Measurements from ENCODE around the gene RGS3. TPM values are rescaled to one million over a fixed set of nuclear protein-coding genes. Genes with fewer than 3 reads are reported as not detected.

Gene RGS3
- total and polyA plus RNA-seq, 2 of the 13 experiments (the other 11 are each of a cell fraction or from before 2014, with no cell fraction given): 17.1 to 28.8 TPM

DNA sequence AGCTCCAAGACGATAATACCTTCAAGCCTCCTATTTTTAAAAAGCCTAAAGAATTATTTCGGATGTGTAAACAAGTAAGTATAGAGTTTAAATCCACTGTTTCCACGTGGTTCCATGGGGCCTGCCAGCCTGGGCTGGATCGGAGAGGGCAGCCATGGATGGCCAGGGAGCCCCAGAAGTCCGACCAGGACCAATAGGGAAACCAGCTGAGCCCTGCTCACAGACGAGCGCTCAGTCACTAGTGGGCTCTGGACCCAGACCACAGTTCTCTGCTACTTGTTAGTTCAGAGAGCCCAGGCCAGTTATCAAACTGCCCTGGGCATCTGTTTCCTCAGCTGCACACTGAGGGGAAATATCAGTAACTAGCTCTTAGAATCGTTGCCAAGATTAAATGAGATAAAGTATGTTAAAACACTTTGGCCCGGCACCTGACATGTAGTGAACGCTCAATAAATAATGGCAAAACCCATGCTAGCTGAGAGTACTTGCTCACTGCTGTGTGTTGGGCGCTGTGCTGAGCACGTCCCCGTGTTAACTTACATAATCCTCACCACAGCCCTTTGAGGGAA is 124.8 kb downstream of the RGS3 start:
- POLR2A ChIA-PET: no interaction called here
- Histone ChIP-seq H3K27ac (ENCODE audit: extremely low read length, insufficient read depth, low read length) (no peak overlapping the region), H4K20me1 (ENCODE audit: insufficient read depth, low read length) (no peaks in the 10 kb centered on the region), H3K4me2 (ENCODE audit: low read depth, low read length) (no peak overlapping the region), H3K9ac (ENCODE audit: insufficient read depth, low read depth, low read length) (no peak overlapping the region), H3K36me3 (replicated peaks in 1 of 2; ENCODE audit: control insufficient read depth in 1 of 2, insufficient read depth in 2 of 2, low read length in 2 of 2) (peaks cover 10 to 28% of the 10 kb centered on the region in 2 experiments; a peak in 4 of 5 replicates), H2AFZ (ENCODE audit: low read length) (no peak overlapping the region), H3K4me3 (replicated peaks in 1 of 3; ENCODE audit: insufficient read depth in 1 of 3, low read depth in 2 of 3, low read length in 3 of 3) (no peak overlapping the region), H3K27me3 (ENCODE audit: control insufficient read depth in 1 of 2, insufficient read depth in 2 of 2, low read length in 2 of 2) (no peaks in the 10 kb centered on the region), H3K79me2 (ENCODE audit: insufficient read depth, low read length) (no peaks in the 10 kb centered on the region), H3K9me3 (ENCODE audit: low read length) (no peaks in the 10 kb centered on the region), H3K4me1 (ENCODE audit: insufficient read depth, low read length) (peaks cover 9% of the 10 kb centered on the region)
- CTCF ChIA-PET (ENCODE audit: low intra/inter-chr PET ratio, low total read pairs): no interaction called here
- 91% methylated on average over 13 of the region's 13 CpGs for WGBS (ENCODE audit: low lambda C conversion rate)
- in situ Hi-C loops (cut with HindIII; ENCODE audit: extremely low pct_ligation_motif_present, low pct_unique_long_range_greater_than_20kb): no loop called here
- FAIRE-seq (no peak), ATAC-seq (no peak), DNase-seq (ENCODE audit: low spot score) (no peak)
- intact Hi-C loops (cut with micrococcal nuclease; ENCODE audit: unreplicated experiment): no loop called here
- BruUV-seq (replicated peaks): no TSS peak
- TF ChIP-seq KMT2A (CRISPR knock-in tag; IDR thresholded peaks at IDR 0.05) (no peak), ELF3 (CRISPR knock-in tag; IDR thresholded peaks at IDR 0.05) (no peak), TBP (CRISPR knock-in tag; IDR thresholded peaks at IDR 0.05) (no peak), NCOR1 (IDR thresholded peaks at IDR 0.05; ENCODE audit: borderline replicate concordance, low read length) (no peak), TRIM24 (CRISPR knock-in tag; IDR thresholded peaks at IDR 0.05) (no peak), ISL2 (CRISPR knock-in tag; IDR thresholded peaks at IDR 0.05) (no peak), ZNF484 (CRISPR knock-in tag; IDR thresholded peaks at IDR 0.05; ENCODE audit: borderline replicate concordance, low read depth) (no peak), NKX3-1 (CRISPR knock-in tag; IDR thresholded peaks at IDR 0.05) (no peak), KDM4B (CRISPR knock-in tag; IDR thresholded peaks at IDR 0.05) (no peak), REXO4 (CRISPR knock-in tag; IDR thresholded peaks at IDR 0.05; ENCODE audit: borderline replicate concordance) (no peak), ZFY (CRISPR knock-in tag; IDR thresholded peaks at IDR 0.05) (no peak), CHCHD3 (CRISPR knock-in tag; IDR thresholded peaks at IDR 0.05) (no peak)
- TF ChIP-seq, protein P1, sequence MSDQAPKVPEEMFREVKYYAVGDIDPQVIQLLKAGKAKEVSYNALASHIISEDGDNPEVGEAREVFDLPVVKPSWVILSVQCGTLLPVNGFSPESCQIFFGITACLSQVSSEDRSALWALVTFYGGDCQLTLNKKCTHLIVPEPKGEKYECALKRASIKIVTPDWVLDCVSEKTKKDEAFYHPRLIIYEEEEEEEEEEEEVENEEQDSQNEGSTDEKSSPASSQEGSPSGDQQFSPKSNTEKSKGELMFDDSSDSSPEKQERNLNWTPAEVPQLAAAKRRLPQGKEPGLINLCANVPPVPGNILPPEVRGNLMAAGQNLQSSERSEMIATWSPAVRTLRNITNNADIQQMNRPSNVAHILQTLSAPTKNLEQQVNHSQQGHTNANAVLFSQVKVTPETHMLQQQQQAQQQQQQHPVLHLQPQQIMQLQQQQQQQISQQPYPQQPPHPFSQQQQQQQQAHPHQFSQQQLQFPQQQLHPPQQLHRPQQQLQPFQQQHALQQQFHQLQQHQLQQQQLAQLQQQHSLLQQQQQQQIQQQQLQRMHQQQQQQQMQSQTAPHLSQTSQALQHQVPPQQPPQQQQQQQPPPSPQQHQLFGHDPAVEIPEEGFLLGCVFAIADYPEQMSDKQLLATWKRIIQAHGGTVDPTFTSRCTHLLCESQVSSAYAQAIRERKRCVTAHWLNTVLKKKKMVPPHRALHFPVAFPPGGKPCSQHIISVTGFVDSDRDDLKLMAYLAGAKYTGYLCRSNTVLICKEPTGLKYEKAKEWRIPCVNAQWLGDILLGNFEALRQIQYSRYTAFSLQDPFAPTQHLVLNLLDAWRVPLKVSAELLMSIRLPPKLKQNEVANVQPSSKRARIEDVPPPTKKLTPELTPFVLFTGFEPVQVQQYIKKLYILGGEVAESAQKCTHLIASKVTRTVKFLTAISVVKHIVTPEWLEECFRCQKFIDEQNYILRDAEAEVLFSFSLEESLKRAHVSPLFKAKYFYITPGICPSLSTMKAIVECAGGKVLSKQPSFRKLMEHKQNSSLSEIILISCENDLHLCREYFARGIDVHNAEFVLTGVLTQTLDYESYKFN (CRISPR knock-in tag; conservative IDR thresholded peaks at IDR 0.05): no peak
- TF ChIP-seq, protein P2, sequence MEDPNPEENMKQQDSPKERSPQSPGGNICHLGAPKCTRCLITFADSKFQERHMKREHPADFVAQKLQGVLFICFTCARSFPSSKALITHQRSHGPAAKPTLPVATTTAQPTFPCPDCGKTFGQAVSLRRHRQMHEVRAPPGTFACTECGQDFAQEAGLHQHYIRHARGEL (CRISPR knock-in tag; IDR thresholded peaks at IDR 0.05): no peak
- TF ChIP-seq, protein P3, sequence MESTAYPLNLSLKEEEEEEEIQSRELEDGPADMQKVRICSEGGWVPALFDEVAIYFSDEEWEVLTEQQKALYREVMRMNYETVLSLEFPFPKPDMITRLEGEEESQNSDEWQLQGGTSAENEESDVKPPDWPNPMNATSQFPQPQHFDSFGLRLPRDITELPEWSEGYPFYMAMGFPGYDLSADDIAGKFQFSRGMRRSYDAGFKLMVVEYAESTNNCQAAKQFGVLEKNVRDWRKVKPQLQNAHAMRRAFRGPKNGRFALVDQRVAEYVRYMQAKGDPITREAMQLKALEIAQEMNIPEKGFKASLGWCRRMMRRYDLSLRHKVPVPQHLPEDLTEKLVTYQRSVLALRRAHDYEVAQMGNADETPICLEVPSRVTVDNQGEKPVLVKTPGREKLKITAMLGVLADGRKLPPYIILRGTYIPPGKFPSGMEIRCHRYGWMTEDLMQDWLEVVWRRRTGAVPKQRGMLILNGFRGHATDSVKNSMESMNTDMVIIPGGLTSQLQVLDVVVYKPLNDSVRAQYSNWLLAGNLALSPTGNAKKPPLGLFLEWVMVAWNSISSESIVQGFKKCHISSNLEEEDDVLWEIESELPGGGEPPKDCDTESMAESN (CRISPR knock-in tag; conservative IDR thresholded peaks at IDR 0.05): no peak
- TF ChIP-seq, protein P4, sequence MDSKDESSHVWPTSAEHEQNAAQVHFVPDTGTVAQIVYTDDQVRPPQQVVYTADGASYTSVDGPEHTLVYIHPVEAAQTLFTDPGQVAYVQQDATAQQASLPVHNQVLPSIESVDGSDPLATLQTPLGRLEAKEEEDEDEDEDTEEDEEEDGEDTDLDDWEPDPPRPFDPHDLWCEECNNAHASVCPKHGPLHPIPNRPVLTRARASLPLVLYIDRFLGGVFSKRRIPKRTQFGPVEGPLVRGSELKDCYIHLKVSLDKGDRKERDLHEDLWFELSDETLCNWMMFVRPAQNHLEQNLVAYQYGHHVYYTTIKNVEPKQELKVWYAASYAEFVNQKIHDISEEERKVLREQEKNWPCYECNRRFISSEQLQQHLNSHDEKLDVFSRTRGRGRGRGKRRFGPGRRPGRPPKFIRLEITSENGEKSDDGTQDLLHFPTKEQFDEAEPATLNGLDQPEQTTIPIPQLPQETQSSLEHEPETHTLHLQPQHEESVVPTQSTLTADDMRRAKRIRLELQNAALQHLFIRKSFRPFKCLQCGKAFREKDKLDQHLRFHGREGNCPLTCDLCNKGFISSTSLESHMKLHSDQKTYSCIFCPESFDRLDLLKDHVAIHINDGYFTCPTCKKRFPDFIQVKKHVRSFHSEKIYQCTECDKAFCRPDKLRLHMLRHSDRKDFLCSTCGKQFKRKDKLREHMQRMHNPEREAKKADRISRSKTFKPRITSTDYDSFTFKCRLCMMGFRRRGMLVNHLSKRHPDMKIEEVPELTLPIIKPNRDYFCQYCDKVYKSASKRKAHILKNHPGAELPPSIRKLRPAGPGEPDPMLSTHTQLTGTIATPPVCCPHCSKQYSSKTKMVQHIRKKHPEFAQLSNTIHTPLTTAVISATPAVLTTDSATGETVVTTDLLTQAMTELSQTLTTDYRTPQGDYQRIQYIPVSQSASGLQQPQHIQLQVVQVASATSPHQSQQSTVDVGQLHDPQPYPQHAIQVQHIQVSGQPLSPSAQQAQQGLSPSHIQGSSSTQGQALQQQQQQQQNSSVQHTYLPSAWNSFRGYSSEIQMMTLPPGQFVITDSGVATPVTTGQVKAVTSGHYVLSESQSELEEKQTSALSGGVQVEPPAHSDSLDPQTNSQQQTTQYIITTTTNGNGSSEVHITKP (CRISPR knock-in tag; IDR thresholded peaks at IDR 0.05; ENCODE audit: low read depth): no peak
